Hepatocyte (in vitro differentiated cells): ENCODE measurements around the gene GRM8.

ENCODE experiments used
- CTCF ChIP-seq: fragments of 200-600 bp; sonication (generic); IDR thresholded peaks from 2 replicates; pipeline ENCODE4 v1.5.1; 2016; ENCODE audit warnings: antibody characterized with exemption, mild to moderate bottlenecking; ENCODE audit not compliant: poor library complexity
- EZH2 ChIP-seq: fragments of 200-600 bp; sonication (generic); IDR thresholded peaks from 2 replicates; pipeline ENCODE4 v1.6.1; 2016; ENCODE audit warnings: antibody characterized with exemption, mild to moderate bottlenecking, borderline replicate concordance
- EZH2phosphoT487 ChIP-seq: fragments of 200-600 bp; sonication (generic); IDR thresholded peaks from one replicate; pipeline ENCODE4 v1.6.1; 2018; ENCODE audit warnings: antibody characterized with exemption, mild to moderate bottlenecking, low read depth, moderate library complexity; ENCODE audit not compliant: unreplicated experiment, severe bottlenecking

- TF ChIP-seq EZH2phosphoT487 (no peak), CTCF (no peak), EZH2 (no peak)
These were observed 758.9 kb downstream of the GRM8 start for GRCh38 chr7:126493801-126494200.
